ENCODE measurements around the gene MICU2. TPM values are rescaled to one million over a fixed set of nuclear protein-coding genes. Genes with fewer than 3 reads are reported as not detected.
"Not testable (repeated sequence)": the region's sequence is repeated elsewhere in the genome, so short reads cannot be mapped to it uniquely, and the experiment has no call there.

The MICU2 gene
- total RNA-seq, 2 donors from 2014 or later, result 21.5 to 47.2 TPM

GRCh38 chr13:21557995-21558394 is 46.0 kb downstream of the MICU2 start:
- no peaks in the 10 kb centered on the region for H3K36me3 ChIP-seq
- H3K27ac ChIP-seq, result no peak overlapping the region
- ATAC-seq (ENCODE audit: insufficient number of reproducible peaks, low FRiP score, low read depth) (no peak), DNase-seq (ENCODE audit: low spot score) (no peak)
- H3K9me3 ChIP-seq, result no peaks in the 10 kb centered on the region
- TF ChIP-seq CTCF (IDR thresholded peaks at IDR 0.05), result no peak
- H3K27me3 ChIP-seq (replicated peaks; ENCODE audit: insufficient read depth), result no peaks in the 10 kb centered on the region
- no peaks in the 10 kb centered on the region for H3K4me1 ChIP-seq (ENCODE audit: control insufficient read depth in 1 of 2, low read depth in 2 of 2)
- H3K4me3 ChIP-seq, result no peak overlapping the region

GRCh38 chr13:21556051-21556450 is 47.9 kb downstream of the MICU2 start:
- H3K4me3 ChIP-seq, result no peak overlapping the region
- no peaks in the 10 kb centered on the region for H3K4me1 ChIP-seq (ENCODE audit: control insufficient read depth in 1 of 2, low read depth in 2 of 2)
- no peaks in the 10 kb centered on the region for H3K36me3 ChIP-seq
- H3K27ac ChIP-seq, result no peak overlapping the region
- ATAC-seq (ENCODE audit: insufficient number of reproducible peaks, low FRiP score, low read depth) (no peak), DNase-seq (ENCODE audit: low spot score) (no peak)
- no peak for TF ChIP-seq CTCF (IDR thresholded peaks at IDR 0.05)
- no peaks in the 10 kb centered on the region for H3K9me3 ChIP-seq
- no peaks in the 10 kb centered on the region for H3K27me3 ChIP-seq (replicated peaks; ENCODE audit: insufficient read depth)

- not testable (repeated sequence) for H3K27me3 ChIP-seq (replicated peaks; ENCODE audit: insufficient read depth); H3K9me3 ChIP-seq; H3K36me3 ChIP-seq; H3K4me3 ChIP-seq; H3K27ac ChIP-seq; H3K4me1 ChIP-seq (ENCODE audit: control insufficient read depth in 1 of 2, low read depth in 2 of 2); DNase-seq (ENCODE audit: low spot score); ATAC-seq (ENCODE audit: insufficient number of reproducible peaks, low FRiP score, low read depth)
Observed at GRCh38 chr13:21553261-21553660, 50.7 kb downstream of the MICU2 start.

- Histone ChIP-seq H3K9me3 (no peaks in the 10 kb centered on the region), H3K4me1 (ENCODE audit: control insufficient read depth in 1 of 2, low read depth in 2 of 2) (no peaks in the 10 kb centered on the region), H3K27me3 (replicated peaks; ENCODE audit: insufficient read depth) (no peaks in the 10 kb centered on the region), H3K4me3 (no peak overlapping the region), H3K27ac (no peak overlapping the region), H3K36me3 (no peaks in the 10 kb centered on the region)
- ATAC-seq (ENCODE audit: insufficient number of reproducible peaks, low FRiP score, low read depth) (no peak), DNase-seq (ENCODE audit: low spot score) (no peak)
- TF ChIP-seq CTCF (IDR thresholded peaks at IDR 0.05), result no peak
Observed at GRCh38 chr13:21550918-21551317, 53.1 kb downstream of the MICU2 start.

GRCh38 chr13:21549633-21550032 is 54.3 kb downstream of the MICU2 start:
- no peak overlapping the region for H3K27ac ChIP-seq
- no peak for DNase-seq (ENCODE audit: low spot score)
- no peaks in the 10 kb centered on the region for H3K4me1 ChIP-seq (ENCODE audit: control insufficient read depth in 1 of 2, low read depth in 2 of 2)
- H3K27me3 ChIP-seq (replicated peaks; ENCODE audit: insufficient read depth), result no peaks in the 10 kb centered on the region
- H3K4me3 ChIP-seq, result no peak overlapping the region
- no peaks in the 10 kb centered on the region for H3K9me3 ChIP-seq
- no peak for ATAC-seq (ENCODE audit: insufficient number of reproducible peaks, low FRiP score, low read depth)
- no peaks in the 10 kb centered on the region for H3K36me3 ChIP-seq
- TF ChIP-seq CTCF (IDR thresholded peaks at IDR 0.05), result no peak

GRCh38 chr13:21548577-21548976 is 55.4 kb downstream of the MICU2 start:
- Histone ChIP-seq H3K9me3 (no peaks in the 10 kb centered on the region), H3K36me3 (no peaks in the 10 kb centered on the region), H3K27ac (no peak overlapping the region), H3K27me3 (replicated peaks; ENCODE audit: insufficient read depth) (no peaks in the 10 kb centered on the region), H3K4me1 (ENCODE audit: control insufficient read depth in 1 of 2, low read depth in 2 of 2) (peaks cover 0 to under 1% of the 10 kb centered on the region in 2 donors), H3K4me3 (no peak overlapping the region)
- DNase-seq (ENCODE audit: low spot score) (no peak), ATAC-seq (ENCODE audit: insufficient number of reproducible peaks, low FRiP score, low read depth) (no peak)
- TF ChIP-seq CTCF (IDR thresholded peaks at IDR 0.05), result no peak
